Naive thymus-derived CD8-positive, alpha-beta T cell (primary cell): Measurements from ENCODE around the gene SLC41A1. TPM values are rescaled to one million over a fixed set of nuclear protein-coding genes. Genes with fewer than 3 reads are reported as not detected.

Experiments
- ATAC-seq, 2 donors: fragments of 150-1000 bp; cut with Tn5 transposase in 1 of 2; sonication (Bioruptor Pico), chemical (Tn5 transposase) in 1 of 2; 1 replicate in 1 of 2; 2 replicates in 1 of 2; pipeline ENCODE4 v1.10.0; 2021; ENCODE audit warnings: mild to moderate bottlenecking in 2 of 2, moderate library complexity in 2 of 2
- POLR2A ChIA-PET: fragments of 350-600 bp; sonication (Branson Sonifier 250); formaldehyde crosslinking; loops from one replicate; lab custom pipeline; 2021; ENCODE audit warnings: antibody characterized with exemption; lab: Charles Lee
- DNase-seq, 10 donors: peaks; one replicate each; pipeline versions ENCODE4 v3.0.0 to v3.0.0-alpha.2; 2020 to 2022
- H3K27ac Mint-ChIP-seq, 10 donors: one replicate each; pipeline ENCODE4 v1.8.0; 2020 to 2022; ENCODE audit warnings: mild to moderate bottlenecking in 10 of 10, mixed read lengths in 10 of 10, moderate library complexity in 4 of 10, inconsistent platforms in 1 of 10
- H3K27me3 Mint-ChIP-seq, 5 donors: one replicate each; pipeline ENCODE4 v1.8.0; 2021 to 2022; ENCODE audit warnings: mixed read lengths in 5 of 5
- H3K36me3 Mint-ChIP-seq, 3 donors: one replicate each; pipeline ENCODE4 v1.8.0; 2020 to 2022; ENCODE audit warnings: mixed read lengths in 3 of 3, mild to moderate bottlenecking in 2 of 3, inconsistent platforms in 1 of 3
- H3K4me1 Mint-ChIP-seq, 4 donors: one replicate each; pipeline ENCODE4 v1.8.0; 2021 to 2022; ENCODE audit warnings: mixed read lengths in 4 of 4
- H3K4me3 Mint-ChIP-seq, 10 donors: one replicate each; pipeline ENCODE4 v1.8.0; 2020 to 2022; ENCODE audit warnings: mild to moderate bottlenecking in 10 of 10, mixed read lengths in 10 of 10, moderate library complexity in 6 of 10, inconsistent platforms in 1 of 10
- H3K9me3 Mint-ChIP-seq, 9 donors: one replicate each; pipeline ENCODE4 v1.8.0; 2020 to 2022; ENCODE audit warnings: mixed read lengths in 9 of 9, mild to moderate bottlenecking in 3 of 9, inconsistent platforms in 1 of 9, moderate library complexity in 1 of 9
- polyA plus RNA-seq, 3 donors: library from polyadenylated mRNA; unstranded; fragments of 300-500 nt; fragmentation: Illumina TruSeq; gene quantifications; one replicate each; pipeline ENCODE4 v1.2.3, GENCODE V29; 2021
- total RNA-seq, 8 experiments: library from RNA in 2 of 8; stranded (reverse) in 2 of 8; gene quantifications; one replicate each; pipeline ENCODE4 v1.2.3 and lab custom pipeline; 2021 to 2026

Gene SLC41A1
- total and polyA plus RNA-seq, 5 experiments from 2014 or later: 9.0 to 31.0 (median 19.3) TPM

GRCh38 chr1:205766570-205766969 lies 46.4 kb downstream of the SLC41A1 start:
- POLR2A ChIA-PET: interaction anchor here (1.2 to 2.0 kb wide), 2 partner anchors 10 to 17 kb away, joined by 5 to 7 read pairs; partner anchors contain the start of gene NUCKS1
- peak overlapping the region in 5 of 10 donors; percentile 21 to 85 (median 61) for H3K27ac Mint-ChIP-seq

GRCh38 chr1:205766038-205766437 lies 47.0 kb downstream of the SLC41A1 start:
- H3K27me3 Mint-ChIP-seq: no peaks in the 10 kb centered on the region
- ATAC-seq: no peak
- H3K27ac Mint-ChIP-seq: peak overlapping the region in 6 of 10 donors; percentile 37 to 85 (median 63)
- no peak overlapping the region for H3K4me3 Mint-ChIP-seq
- H3K4me1 Mint-ChIP-seq: peaks cover 6 to 24% (median 14%) of the 10 kb centered on the region in 4 donors
- peaks cover 0 to 49% (median 20%) of the 10 kb centered on the region in 3 donors for H3K36me3 Mint-ChIP-seq
- DNase-seq: no peak
- POLR2A ChIA-PET: interaction anchor here (1.2 to 2.0 kb wide), 3 partner anchors 9 to 17 kb away, joined by 3 to 7 read pairs (median 5); partner anchors contain the start of genes NUCKS1 and RAB29
- H3K9me3 Mint-ChIP-seq: no peaks in the 10 kb centered on the region

More at GRCh38 chr1:205766570-205766969, 46.4 kb downstream of the SLC41A1 start:
- no peaks in the 10 kb centered on the region for H3K9me3 Mint-ChIP-seq
- no peak overlapping the region for H3K4me3 Mint-ChIP-seq
- peaks cover 0 to 49% (median 20%) of the 10 kb centered on the region in 3 donors for H3K36me3 Mint-ChIP-seq
- H3K27me3 Mint-ChIP-seq: no peaks in the 10 kb centered on the region
- no peak for DNase-seq
- H3K4me1 Mint-ChIP-seq: peaks cover 10 to 30% (median 18%) of the 10 kb centered on the region in 4 donors
- no peak for ATAC-seq

GRCh38 chr1:205764578-205764977 lies 48.4 kb downstream of the SLC41A1 start:
- POLR2A ChIA-PET: interaction anchor here (1.4 to 2.0 kb wide), 2 partner anchors 10 to 15 kb away, joined by 3 to 7 read pairs; partner anchors contain the start of genes NUCKS1 and RAB29
- ATAC-seq: no peak
- Mint-ChIP-seq H3K4me3 (no peak overlapping the region), H3K9me3 (no peaks in the 10 kb centered on the region), H3K27ac (peak overlapping the region in 5 of 10 donors; percentile 6 to 60 (median 29)), H3K4me1 (peaks cover 3 to 12% (median 8%) of the 10 kb centered on the region in 4 donors), H3K27me3 (no peaks in the 10 kb centered on the region), H3K36me3 (peaks cover 0 to 36% (median 7%) of the 10 kb centered on the region in 3 donors)
- DNase-seq: no peak

GRCh38 chr1:205763980-205764379 lies 49.0 kb downstream of the SLC41A1 start:
- H3K27ac Mint-ChIP-seq: peak overlapping the region in 2 of 10 donors; percentile 35 to 37
- H3K4me1 Mint-ChIP-seq: peaks cover 3 to 11% (median 7%) of the 10 kb centered on the region in 4 donors
- no peaks in the 10 kb centered on the region for H3K27me3 Mint-ChIP-seq
- DNase-seq (no peak), ATAC-seq (no peak)
- POLR2A ChIA-PET: interaction anchor here (0.8 to 1.0 kb wide), 2 partner anchors 9 to 15 kb away, joined by 3 to 4 read pairs; no protein-coding TSS in a partner anchor
- no peaks in the 10 kb centered on the region for H3K9me3 Mint-ChIP-seq
- no peak overlapping the region for H3K4me3 Mint-ChIP-seq
- peaks cover 0 to 30% (median 1%) of the 10 kb centered on the region in 3 donors for H3K36me3 Mint-ChIP-seq

- H3K4me1 Mint-ChIP-seq: peaks cover 0 to 4% (median under 1%) of the 10 kb centered on the region in 4 donors
- DNase-seq: no peak
- H3K27ac Mint-ChIP-seq: peak overlapping the region in 3 of 10 donors; percentile 31 to 60 (median 55)
- no peak for ATAC-seq
- H3K4me3 Mint-ChIP-seq: no peak overlapping the region
- POLR2A ChIA-PET: interaction anchor here (0.6 to 1.6 kb wide), 2 partner anchors 14 to 18 kb away, joined by 4 to 5 read pairs; partner anchors contain the start of gene RAB29
- peaks cover 0 to 6% (median 0%) of the 10 kb centered on the region in 3 donors for H3K36me3 Mint-ChIP-seq
- H3K27me3 Mint-ChIP-seq: no peaks in the 10 kb centered on the region
- no peaks in the 10 kb centered on the region for H3K9me3 Mint-ChIP-seq
Measured at GRCh38 chr1:205760606-205761005, 52.4 kb downstream of the SLC41A1 start.

- ATAC-seq (no peak), DNase-seq (no peak)
- POLR2A ChIA-PET: interaction anchor here (1.0 to 2.3 kb wide), 2 partner anchors 9 to 18 kb away, joined by 5 to 15 read pairs; partner anchors contain the start of gene RAB29
- Mint-ChIP-seq H3K27ac (no peak overlapping the region), H3K4me3 (no peak overlapping the region), H3K4me1 (peaks cover 0 to 4% (median under 1%) of the 10 kb centered on the region in 4 donors), H3K9me3 (no peaks in the 10 kb centered on the region), H3K36me3 (peaks cover 0 to 2% (median 0%) of the 10 kb centered on the region in 3 donors), H3K27me3 (no peaks in the 10 kb centered on the region)
Measured at GRCh38 chr1:205756552-205756951, 56.4 kb downstream of the SLC41A1 start.

GRCh38 chr1:205754857-205755256 lies 58.1 kb downstream of the SLC41A1 start:
- POLR2A ChIA-PET: interaction anchor here (2.3 kb wide), 1 partner anchor 19 kb away, joined by 15 read pairs; the partner anchor contains the start of gene RAB29
- Mint-ChIP-seq H3K4me3 (no peak overlapping the region), H3K36me3 (peaks cover 2 to 4% (median 2%) of the 10 kb centered on the region in 3 donors)

GRCh38 chr1:205751036-205751651 lies 61.9 kb downstream of the SLC41A1 start:
- Mint-ChIP-seq H3K36me3 (peaks cover 2 to 13% (median 5%) of the 10 kb centered on the region in 3 donors), H3K9me3 (peaks cover 0 to 2% (median 0%) of the 10 kb centered on the region in 9 donors), H3K4me1 (peaks cover 18 to 35% (median 30%) of the 10 kb centered on the region in 4 donors), H3K27ac (peak overlapping the region in 9 of 10 donors; percentile 40 to 99 (median 97)), H3K4me3 (peak overlapping the region; percentile 19 to 98 (median 94)), H3K27me3 (peaks cover 0 to 4% (median 0%) of the 10 kb centered on the region in 5 donors)
- ATAC-seq: no peak
- POLR2A ChIA-PET: interaction anchor here (0.7 to 4.0 kb wide), 5 partner anchors 7 to 63 kb away, joined by 3 to 84 read pairs (median 12); partner anchors contain the start of gene RAB29
- no peak for DNase-seq

More at GRCh38 chr1:205754857-205755256, 58.1 kb downstream of the SLC41A1 start:
- DNase-seq (no peak), ATAC-seq (no peak)
- peaks cover 0 to 2% (median 0%) of the 10 kb centered on the region in 9 donors for H3K9me3 Mint-ChIP-seq
- H3K27ac Mint-ChIP-seq: no peak overlapping the region
- peaks cover 0 to 4% (median 0%) of the 10 kb centered on the region in 5 donors for H3K27me3 Mint-ChIP-seq
- peaks cover 0 to 13% (median 7%) of the 10 kb centered on the region in 4 donors for H3K4me1 Mint-ChIP-seq

GRCh38 chr1:205750138-205751035 lies 62.6 kb downstream of the SLC41A1 start, which contains the start of gene NUCKS1:
Gene NUCKS1 (minus strand): TSS chr1:205750182. CDS start chr1:205749973, 209 bp downstream.
- peak within 1 kb of the TSS; percentile 94 to 99 (median 97) for H3K4me3 Mint-ChIP-seq
- ATAC-seq (peak; percentile 80 to 83), DNase-seq (peak; percentile 84 to 100 (median 98))
- POLR2A ChIA-PET: interaction anchor here (0.6 to 4.0 kb wide), 21 partner anchors 8 to 628 kb away, joined by 3 to 84 read pairs (median 7); partner anchors contain the start of genes ELK4, RAB29, RBBP5 and SLC41A1
- peaks cover 0 to 4% (median 0%) of the 10 kb centered on the region in 5 donors for H3K27me3 Mint-ChIP-seq
- peak within 1 kb of the TSS; percentile 97 to 99 (median 98) for H3K27ac Mint-ChIP-seq
- H3K36me3 Mint-ChIP-seq: peaks cover 2 to 13% (median 5%) of the 10 kb centered on the region in 3 donors
- peaks cover 0 to 2% (median 0%) of the 10 kb centered on the region in 9 donors for H3K9me3 Mint-ChIP-seq
- peaks cover 18 to 40% (median 37%) of the 10 kb centered on the region in 4 donors for H3K4me1 Mint-ChIP-seq

- peaks cover 2 to 13% (median 5%) of the 10 kb centered on the region in 3 donors for H3K36me3 Mint-ChIP-seq
- peaks cover 0 to 4% (median 0%) of the 10 kb centered on the region in 5 donors for H3K27me3 Mint-ChIP-seq
- peaks cover 17 to 49% (median 41%) of the 10 kb centered on the region in 4 donors for H3K4me1 Mint-ChIP-seq
- H3K9me3 Mint-ChIP-seq: peaks cover 0 to 2% (median 0%) of the 10 kb centered on the region in 9 donors
- H3K27ac Mint-ChIP-seq: peak overlapping the region; percentile 97 to 99 (median 98)
- peak overlapping the region; percentile 94 to 99 (median 97) for H3K4me3 Mint-ChIP-seq
- peak; percentile 74 to 76 for ATAC-seq
- DNase-seq: peak; percentile 95 to 97 (median 96)
- POLR2A ChIA-PET: interaction anchor here (0.6 to 4.0 kb wide), 27 partner anchors 9 to 628 kb away, joined by 3 to 84 read pairs (median 6); partner anchors contain the start of genes ELK4, RAB29, RBBP5 and SLC41A1
Measured at GRCh38 chr1:205749234-205750137, 63.5 kb downstream of the SLC41A1 start.
